Measurements from ENCODE around the gene MIGA2. TPM values are rescaled to one million over a fixed set of nuclear protein-coding genes. Genes with fewer than 3 reads are reported as not detected.
A peak's percentile ranks its signal among the peaks of the same experiment; 100 is the strongest.
"Not testable (repeated sequence)": the region's sequence is repeated elsewhere in the genome, so short reads cannot be mapped to it uniquely, and the experiment has no call there.

The MIGA2 gene
- total RNA-seq, 1 donor from 2014 or later = 16.9 TPM

GRCh38 chr9:129035838-129036237 is 588 bp upstream of the MIGA2 start:
- not testable (repeated sequence) for DNase-seq (ENCODE audit: low read depth in 2 of 2)

DNA sequence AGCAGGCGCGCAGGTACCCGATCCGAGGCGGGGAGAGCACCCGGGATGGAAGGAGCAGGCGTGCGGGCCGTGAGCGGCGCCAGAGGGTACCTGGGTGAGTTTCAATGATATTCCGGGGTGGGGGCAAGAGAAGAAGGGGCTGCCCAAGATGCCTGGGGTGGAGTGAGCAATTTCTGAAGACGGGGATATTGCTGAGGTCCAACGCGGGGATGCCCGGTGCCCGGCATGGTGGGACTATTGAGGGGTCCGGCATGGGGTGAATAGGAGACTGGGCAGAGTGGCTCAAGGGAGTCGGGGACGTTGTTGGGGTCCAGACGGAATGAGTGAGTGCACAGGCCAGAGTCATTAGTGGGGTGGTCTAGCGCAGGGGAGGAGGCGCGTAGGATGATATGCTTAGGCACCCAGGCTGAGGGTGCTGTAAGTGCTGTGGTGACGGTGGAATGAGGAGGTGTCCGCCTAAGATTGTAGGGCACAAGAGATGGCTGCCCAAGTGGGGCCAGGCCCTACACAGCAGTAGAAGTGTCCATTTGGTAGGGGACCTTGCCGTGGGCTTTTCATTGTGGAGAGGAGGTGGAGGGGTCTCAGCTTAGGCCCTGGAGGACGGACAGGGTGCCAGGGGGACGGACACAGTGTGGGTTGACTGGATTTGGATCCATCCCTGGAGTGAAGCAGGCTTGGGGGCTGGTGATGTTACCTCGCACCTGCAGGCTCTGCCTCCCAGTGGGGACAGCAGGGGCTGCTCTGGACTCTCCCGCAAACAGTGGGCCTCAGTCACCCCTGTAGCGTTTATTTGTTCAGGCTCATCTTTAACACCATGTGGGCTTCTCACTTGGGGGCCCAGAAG is 719 bp downstream of the MIGA2 start:
- no peak for DNase-seq (ENCODE audit: low read depth in 2 of 2)

- DNase-seq (ENCODE audit: low read depth in 2 of 2) = no peak
Observed at GRCh38 chr9:129037767-129038098, 1.3 kb downstream of the MIGA2 start.

DNA sequence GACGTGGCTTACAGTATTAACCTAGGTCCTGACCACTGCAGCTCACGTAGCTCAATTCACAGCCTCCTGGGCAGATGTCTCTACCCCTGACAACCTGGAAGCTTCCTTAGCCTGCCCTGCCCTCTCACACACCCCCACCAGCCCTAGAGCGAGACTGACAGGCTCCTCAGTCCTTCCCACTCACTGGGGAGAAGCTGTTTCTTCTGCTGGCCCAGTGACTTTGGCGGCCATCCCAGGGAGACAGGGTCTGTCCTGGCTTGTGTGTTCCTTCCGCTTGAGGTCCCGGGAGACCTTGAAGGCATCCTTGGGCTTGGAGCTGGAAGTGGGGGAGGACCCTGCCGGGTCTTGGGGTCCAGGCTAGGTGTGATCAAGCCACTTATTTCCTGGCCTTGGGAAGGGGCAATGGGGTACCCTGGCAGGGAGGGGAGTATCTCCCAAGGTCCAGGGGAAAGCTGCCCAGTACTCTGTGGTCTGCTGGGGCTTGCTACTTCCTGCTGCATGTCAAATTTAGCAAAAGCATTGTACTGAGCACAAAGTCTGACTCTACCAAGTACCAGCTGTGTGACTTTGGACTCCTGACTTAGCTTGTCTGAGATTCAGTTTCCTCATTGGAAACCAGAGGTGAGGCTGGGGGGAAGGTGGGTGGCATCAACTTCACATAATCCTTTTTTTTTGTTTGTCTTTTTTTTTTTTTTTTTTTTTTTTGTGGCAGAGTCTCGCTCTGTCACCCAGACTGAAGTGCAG is 1.9 kb downstream of the MIGA2 start:
- no peak for DNase-seq (ENCODE audit: low read depth in 2 of 2)

GRCh38 chr9:129040113-129040643 is 3.8 kb downstream of the MIGA2 start:
- no peak for DNase-seq (ENCODE audit: low read depth in 2 of 2)

DNA sequence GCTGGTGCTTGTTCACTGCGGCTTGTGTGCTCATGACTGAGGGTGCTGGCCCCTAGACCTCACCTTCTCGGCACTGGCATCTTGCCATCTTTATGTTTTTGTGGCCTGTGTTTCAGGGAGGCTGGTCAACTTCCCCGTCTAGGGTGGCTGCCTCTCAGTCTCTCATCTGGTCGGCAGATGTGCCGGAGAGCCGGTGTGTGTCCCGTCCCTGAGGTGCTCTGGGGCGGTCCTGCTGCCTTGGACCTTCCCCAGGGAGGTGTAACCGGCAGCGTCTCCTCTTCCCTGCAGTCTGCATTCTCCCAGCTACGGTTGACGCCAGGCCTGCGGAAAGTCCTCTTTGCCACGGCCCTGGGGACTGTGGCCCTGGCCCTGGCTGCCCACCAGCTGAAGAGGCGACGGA is 5.6 kb downstream of the MIGA2 start:
- DNase-seq (ENCODE audit: low read depth in 2 of 2) = no peak

GRCh38 chr9:129052592-129052991 is 16.2 kb downstream of the MIGA2 start:
- peak in 1 of 2 donors; percentile 64 for DNase-seq (ENCODE audit: low read depth in 2 of 2)

- DNase-seq (ENCODE audit: low read depth in 2 of 2) = no peak
Observed at GRCh38 chr9:129053020-129053419, 16.6 kb downstream of the MIGA2 start.

- DNase-seq (ENCODE audit: low read depth in 2 of 2) = no peak
Observed at GRCh38 chr9:129054163-129054851, 17.9 kb downstream of the MIGA2 start.

GRCh38 chr9:129058965-129059795 is 22.8 kb downstream of the MIGA2 start:
- DNase-seq (ENCODE audit: low read depth in 2 of 2) = peak in 1 of 2 donors; percentile 46

DNA sequence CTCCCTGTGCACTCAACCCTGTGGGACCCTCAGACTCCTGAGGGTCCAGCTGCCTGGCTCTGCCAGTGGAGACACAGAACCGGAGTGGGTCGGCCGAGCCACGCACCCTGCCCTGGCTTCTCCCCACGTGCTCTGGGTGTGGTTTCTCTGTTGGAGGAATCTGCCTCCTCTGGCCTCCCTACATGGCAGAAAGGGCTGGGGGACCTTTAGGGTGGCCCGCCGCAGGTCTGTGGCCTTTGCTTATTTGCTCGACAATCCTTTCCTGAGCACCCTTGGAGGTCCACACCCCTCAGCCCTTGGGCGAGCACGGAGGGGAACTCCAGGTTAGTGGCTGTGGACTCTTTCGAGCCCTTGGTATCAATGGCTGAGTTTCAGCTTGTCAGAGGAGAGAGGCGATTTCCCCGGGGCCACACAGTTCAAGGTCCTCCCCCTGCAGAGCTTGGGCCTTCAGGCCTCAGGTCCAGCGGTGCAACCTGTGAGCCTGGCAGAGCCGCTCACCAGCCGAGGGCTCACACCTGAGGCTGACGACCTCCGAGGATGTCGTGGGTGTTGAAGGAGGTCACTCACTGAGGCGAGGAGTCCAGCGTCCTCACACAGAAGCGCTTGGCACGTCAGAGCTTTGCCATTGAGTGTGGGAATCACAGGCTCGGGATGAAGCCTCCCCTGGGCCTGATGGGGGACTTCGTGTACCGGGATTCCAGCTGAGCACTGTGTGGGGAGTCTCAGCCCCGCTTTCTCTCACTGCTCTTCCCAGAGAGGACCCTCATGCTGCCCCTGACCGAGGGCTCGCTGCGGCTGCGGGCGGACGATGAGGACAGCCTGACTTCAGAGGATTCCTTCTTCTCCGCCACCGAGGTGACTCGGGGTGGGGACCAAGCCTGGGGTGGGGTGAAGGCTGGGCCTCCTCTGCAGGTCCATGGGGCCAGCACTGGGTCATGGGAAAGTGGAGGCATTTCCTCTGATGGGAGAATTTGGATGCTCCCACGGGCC is 23.7 kb downstream of the MIGA2 start:
- DNase-seq (ENCODE audit: low read depth in 2 of 2) = no peak

DNA sequence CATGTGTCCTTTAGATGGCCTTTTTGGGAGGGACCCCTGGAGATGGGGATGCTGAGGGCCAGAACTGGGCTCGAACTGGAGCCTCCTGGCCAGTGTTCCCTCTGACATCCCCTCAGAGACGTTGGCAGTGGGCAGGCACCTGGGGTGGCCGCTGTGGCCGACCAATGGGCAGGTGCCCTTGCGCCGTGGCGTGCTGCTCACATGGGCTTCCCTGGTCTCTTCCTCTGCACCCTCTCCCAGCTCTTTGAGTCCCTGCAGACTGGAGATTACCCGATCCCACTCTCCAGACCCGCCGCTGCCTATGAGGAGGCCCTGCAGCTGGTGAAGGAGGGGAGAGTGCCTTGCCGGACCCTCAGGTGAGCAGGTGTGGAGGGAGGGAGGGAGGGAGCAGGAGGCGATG is 24.6 kb downstream of the MIGA2 start:
- no peak for DNase-seq (ENCODE audit: low read depth in 2 of 2)

DNA sequence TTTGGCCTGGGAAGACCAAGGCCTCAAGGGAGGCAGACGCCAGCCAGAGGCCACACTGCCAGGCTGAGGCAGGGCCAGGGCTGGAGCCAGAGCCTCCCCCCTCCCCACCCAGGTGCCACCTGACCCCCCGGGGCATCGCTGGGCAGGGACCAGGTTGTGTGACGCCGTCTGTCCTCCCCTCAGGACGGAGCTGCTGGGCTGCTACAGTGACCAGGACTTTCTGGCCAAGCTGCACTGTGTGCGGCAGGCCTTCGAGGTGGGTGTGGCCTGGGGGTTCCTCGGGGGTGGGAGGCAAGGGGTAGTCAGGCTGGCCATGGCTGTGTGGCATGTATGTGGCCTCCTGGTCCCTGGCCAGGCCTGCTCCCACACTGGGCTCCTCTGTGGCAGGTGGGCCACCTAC is 26.6 kb downstream of the MIGA2 start:
- DNase-seq (ENCODE audit: low read depth in 2 of 2) = no peak

GRCh38 chr9:129064499-129064908 is 28.1 kb downstream of the MIGA2 start:
- no peak for DNase-seq (ENCODE audit: low read depth in 2 of 2)

GRCh38 chr9:129068110-129068509 is 31.7 kb downstream of the MIGA2 start:
- no peak for DNase-seq (ENCODE audit: low read depth in 2 of 2)

GRCh38 chr9:129068990-129069861 is 32.8 kb downstream of the MIGA2 start:
- no peak for DNase-seq (ENCODE audit: low read depth in 2 of 2)

DNA sequence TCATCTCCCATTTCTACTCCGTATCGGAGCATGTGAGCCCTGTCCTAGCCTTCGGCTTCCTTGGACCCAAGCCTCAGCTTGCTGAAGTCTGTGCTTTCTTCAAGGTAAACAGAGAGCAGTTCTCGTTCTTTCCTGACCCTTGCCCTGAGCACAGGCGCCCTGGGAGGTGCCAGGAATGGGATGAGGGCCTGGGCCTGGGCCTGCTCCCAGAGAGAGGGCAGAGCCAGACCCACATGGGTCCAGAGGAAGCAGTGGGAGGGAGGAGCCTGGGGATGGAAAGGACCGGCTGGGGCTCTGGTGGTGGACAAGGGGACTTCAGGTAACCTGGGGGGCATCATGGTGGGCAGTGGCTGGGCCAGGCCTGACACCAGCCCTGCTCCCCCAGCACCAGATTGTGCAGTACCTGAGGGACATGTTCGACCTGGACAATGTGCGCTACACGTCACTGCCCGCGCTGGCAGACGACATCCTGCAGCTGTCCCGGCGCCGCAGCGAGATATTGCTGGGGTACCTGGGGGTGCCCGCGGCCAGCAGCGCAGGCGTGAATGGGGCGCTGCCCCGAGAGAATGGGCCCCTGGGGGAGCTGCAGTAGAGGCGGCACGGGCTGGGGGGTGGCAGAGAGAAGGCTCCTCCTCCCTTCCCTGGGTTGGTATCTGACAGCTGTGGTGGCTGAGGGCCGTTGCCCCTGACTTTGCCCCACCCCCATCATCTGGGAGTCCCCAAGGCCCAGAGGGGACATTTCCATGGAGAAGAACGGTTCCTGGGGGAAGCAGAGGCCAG is 33.6 kb downstream of the MIGA2 start:
- no peak for DNase-seq (ENCODE audit: low read depth in 2 of 2)
